Gastroesophageal sphincter (tissue), 3 donors: Measurements from ENCODE around the gene ZBTB20.

Source experiments
- CTCF ChIP-seq, 4 experiments: fragments of 200-600 bp in 2 of 4; fragments of 450-650 bp in 2 of 4; sonication (generic) in 1 of 4; IDR thresholded peaks; one replicate each; pipeline ENCODE4 v1.5.1; 2017 to 2019; ENCODE audit warnings: antibody characterized with exemption in 4 of 4, mild to moderate bottlenecking in 2 of 4, moderate library complexity in 2 of 4
- EP300 ChIP-seq: sonication (generic); formaldehyde crosslinking; IDR thresholded peaks from one replicate; pipeline ENCODE4 v1.6.1; 2017; ENCODE audit warnings: antibody characterized with exemption, mild to moderate bottlenecking
- POLR2A ChIP-seq, 2 donors: fragments of 450-650 bp; IDR thresholded peaks; one replicate each; pipeline ENCODE4 v1.6.1; 2017; ENCODE audit warnings: antibody characterized with exemption in 2 of 2, mild to moderate bottlenecking in 2 of 2, moderate library complexity in 1 of 2

GRCh38 chr3:114794894-114795630 lies 352.0 kb downstream of the ZBTB20 start:
- no peak for TF ChIP-seq EP300
- no peak for TF ChIP-seq POLR2A (IDR thresholded peaks at IDR 0.05)
- TF ChIP-seq CTCF (IDR thresholded peaks at IDR 0.05), result no peak
